GM18502 (cell line): ENCODE measurements around the gene RYR2.

Experiments used
- ATAC-seq: cut with Tn5 transposase; IDR thresholded peaks from one replicate; pipeline ENCODE4 v1.9.1; 2021; ENCODE audit warnings: mild to moderate bottlenecking; ENCODE audit not compliant: unreplicated experiment, poor library complexity

The RYR2 gene

DNA sequence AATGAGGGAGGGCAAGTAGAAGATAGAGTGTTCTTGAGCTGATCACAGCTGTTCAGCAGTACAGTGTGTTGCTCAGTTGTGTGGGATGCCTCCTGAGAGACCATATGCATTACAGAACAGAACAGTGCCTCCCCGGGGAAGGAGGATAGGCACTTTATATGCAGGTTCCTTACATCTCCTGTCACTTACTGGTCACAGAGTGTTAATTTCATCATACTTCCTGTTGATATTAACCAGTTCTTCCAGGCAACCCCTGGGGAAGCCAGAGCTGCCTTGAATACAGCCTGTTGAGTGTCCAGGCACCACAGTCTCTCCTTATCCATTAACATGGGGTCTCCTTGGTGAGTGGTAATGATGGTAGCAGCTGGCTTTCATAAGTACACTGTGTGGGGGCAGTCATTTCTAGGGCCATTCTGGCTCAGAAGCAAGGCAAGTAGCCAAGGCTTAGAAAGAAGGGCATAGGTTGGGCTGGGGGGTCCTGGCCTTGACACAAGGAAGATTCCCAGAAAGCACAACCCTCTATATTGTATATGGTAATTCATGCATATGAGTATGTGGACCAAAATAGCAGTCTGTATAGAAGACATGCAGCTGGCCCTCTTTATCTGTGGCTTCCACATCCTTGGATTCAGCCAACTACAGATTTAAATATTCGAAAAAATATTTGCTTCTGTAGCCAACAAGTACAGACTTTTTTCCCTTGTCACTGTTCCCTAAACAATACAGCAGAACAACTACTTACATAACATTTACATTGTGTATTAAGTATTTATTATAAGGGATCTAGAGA, 706.4 kb downstream of the RYR2 start:
- ATAC-seq = no peak

DNA sequence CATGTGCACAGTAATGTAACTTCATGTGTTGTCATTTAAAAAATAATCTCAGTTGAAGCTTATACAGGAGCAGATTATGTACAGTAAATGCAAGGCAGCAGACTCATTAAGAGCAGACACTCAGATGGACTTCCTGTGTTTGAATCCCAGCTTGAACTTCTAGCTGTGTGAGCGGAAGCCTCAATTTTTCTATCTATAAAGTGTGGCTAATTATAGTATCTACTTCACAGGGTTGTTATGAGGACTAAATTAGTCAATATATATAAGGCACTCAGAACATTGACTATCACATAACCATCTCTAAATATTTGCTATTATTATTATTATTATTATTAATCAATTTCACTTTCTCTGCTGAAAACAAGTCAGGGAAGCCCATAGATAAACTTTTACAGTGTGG, 707.1 kb downstream of the RYR2 start:
- ATAC-seq = no peak

DNA sequence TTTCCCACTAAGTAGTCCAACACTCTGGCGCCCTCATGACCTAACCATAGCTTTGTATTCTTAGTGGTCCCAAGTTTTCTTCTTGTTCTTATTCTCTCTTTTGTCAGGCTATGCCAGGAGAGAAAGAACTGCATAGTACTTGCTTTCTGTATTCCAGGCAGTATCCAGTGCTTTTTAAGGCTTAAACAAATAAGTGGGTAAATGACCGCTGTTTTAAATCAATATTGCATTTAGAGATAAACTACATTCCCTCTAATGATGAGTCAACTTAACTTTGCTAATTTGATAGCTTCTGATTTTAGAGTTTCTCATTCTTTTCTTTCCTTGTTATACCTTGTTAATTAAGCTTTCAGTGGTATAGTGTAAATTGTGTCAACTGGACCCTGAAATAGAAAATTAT, 709.1 kb downstream of the RYR2 start:
- no peak for ATAC-seq

DNA sequence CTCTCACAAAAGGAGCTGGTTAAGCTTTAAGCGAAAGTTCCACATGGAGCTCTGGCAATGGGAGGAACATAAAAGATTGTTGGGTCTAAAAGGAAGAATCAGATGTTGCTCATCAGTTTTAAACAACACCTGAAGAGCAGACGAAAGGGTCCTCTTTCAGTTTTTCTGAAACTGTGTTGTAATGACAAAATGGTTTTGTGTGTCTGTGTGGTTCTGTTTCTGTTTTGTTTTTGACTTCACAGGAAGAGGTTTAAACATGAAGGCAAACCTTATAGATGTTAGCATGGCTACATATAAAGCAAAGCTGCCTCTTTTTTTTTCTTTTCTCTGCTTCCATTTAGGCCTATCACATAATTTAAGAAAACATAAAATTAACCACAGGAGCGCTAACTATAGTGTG, 712.6 kb downstream of the RYR2 start:
- ATAC-seq = no peak

DNA sequence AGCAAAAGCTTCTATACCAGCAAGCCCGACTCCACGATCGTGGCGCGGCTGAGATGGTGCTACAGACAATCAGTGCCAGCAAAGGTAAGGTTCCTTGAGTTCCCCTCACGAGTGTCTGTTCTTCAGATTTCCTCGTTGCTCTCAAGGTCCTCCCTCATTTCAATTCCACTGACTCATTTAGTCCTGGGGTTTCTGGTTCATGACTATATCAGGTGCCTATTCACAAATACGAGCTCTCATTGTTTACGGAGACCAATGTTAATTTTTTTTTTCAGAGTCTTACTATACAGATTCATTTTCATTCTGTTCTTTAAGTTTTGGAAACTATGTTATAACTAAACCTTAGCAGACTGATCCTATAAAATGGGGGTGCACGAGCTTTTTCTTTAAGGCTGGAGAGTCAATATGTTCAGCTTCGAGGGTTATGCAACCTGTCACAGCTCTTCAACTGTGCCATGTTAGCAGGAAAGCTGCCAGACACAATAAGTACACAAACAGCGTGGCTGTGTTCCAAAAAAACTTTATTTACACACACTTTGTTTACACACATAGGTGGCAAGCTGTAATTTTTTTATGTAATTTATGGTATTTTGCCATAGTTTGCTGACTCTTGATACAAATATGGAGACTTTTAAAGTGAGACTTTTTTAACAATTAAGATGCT, 714.5 kb downstream of the RYR2 start:
- no peak for ATAC-seq

DNA sequence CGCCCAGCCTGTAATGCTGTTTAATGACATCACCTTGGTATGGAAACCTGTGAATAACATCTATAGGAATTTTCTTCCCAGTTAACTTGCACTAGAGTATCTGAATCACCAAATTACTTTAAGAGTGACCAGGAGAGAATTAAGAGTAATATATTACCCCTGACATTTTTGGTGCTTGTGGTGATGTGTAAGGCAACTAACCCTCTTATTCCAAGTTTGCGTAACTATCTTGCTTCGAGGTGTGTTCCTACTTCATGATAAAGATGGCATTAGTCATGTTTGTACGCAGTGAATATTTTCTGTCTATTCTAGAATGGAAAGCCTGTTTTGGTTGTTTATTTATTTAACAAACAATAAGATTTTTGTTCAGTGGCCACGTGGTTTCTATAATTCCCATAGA, 717.4 kb downstream of the RYR2 start:
- ATAC-seq = no peak

DNA sequence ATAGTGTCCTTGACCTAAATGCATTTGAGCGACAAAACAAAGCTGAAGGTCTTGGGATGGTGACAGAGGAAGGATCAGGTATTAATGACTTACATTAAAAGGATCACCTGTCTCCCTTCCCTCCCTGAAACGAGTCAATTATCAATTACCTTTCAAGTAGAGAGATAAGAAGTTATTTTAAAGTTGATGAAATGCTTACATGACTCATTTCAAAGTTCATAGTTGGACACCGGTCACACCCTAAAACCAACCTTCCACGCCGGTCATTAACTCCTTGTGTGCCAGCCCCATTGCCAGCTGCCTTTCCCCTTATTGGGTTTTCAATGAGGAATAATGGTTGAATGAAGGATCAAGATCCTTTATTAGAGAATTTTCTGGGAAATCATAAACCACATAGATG, 719.0 kb downstream of the RYR2 start:
- ATAC-seq = no peak

DNA sequence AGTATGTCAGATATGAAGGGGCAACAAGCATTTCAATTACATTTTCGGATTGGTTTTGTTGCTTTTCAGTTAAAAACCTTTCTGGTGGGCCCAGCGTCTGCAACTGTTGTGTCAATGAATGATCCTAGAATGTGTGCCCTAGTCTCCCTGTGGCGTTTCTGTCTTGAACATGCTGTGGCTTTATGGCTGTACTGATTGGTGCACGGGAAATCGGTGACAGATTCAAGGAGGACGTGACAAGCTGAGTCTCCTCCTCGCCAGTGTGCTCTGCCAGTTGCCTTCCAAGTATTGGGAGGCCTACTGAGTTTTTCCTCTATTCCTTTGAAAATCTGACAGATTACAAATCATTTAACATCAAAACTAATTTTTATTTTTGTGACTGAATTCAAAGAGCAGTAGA, 721.2 kb downstream of the RYR2 start:
- no peak for ATAC-seq

DNA sequence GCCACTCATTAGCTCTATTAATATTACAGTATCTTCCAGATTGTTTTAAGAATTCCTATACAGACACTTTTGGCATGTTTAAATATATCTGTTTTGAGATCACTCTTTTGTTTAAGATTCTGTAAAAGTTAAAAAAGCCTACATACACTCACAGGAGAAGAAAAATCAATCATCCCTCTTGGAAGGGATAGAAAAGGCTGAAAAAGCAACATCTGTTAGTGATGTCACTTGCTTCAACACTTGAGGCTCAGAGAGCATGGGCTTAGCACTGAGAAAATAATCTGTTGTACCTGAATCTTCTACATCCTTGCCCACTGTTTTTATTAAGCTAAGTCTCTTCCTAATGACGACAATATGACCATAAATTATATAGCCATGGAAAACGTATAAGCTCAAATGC, 721.8 kb downstream of the RYR2 start:
- ATAC-seq = no peak

DNA sequence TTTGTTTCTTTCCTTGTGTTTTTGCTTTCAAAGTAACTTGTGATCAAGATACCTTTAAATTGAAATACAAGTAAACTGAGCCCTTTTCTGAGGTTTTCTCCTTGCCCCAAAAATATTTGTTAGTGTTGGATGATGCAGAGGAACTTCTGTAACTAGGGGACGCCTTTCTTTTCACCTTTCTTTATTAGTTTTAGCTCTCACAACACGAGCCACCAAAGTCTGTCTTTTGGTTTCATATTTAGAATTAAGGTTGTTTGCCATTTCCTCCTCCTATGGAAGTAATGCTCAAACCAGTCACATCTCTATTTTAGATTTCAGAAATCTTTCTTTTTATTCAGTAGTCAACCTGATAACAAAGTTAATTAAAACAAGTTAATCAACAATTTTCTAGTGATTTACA, 727.9 kb downstream of the RYR2 start:
- ATAC-seq = no peak

DNA sequence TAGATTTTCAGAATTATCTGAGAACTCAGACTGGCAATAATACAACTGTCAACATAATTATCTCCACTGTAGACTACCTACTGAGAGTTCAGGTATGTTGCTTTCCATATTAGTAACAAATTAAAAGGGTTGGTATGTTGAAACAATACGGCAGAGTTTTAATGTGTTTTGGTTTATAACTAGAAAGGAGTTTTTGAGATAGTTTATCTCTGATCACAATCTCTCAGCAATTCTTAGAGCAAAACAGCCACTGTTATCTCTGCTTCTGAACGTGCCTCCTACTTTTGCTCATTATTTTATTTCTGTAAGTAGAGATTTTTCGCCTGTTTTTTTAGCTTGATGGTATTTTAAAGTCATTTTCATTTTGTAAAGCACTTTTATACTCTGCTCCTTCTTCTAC, 730.0 kb downstream of the RYR2 start:
- no peak for ATAC-seq

DNA sequence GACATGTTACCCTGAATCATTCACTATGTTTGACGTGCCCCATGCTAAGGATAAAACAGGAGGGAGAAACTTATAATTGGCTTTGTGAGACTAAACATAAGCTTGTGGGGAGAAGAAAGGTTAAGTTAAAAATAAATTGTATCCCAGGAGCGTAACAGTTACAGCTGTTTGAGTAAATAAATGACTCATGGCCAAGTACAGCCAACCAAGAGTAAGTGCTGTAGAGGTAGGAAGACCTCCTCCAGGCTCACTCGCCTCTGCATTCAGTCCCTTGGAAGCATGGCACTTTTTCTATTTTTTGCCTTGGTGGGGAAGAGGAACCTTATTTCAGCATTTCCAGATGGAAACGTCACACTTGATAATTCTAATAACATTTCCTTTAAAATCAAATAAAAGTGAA, 732.3 kb downstream of the RYR2 start:
- ATAC-seq = no peak

DNA sequence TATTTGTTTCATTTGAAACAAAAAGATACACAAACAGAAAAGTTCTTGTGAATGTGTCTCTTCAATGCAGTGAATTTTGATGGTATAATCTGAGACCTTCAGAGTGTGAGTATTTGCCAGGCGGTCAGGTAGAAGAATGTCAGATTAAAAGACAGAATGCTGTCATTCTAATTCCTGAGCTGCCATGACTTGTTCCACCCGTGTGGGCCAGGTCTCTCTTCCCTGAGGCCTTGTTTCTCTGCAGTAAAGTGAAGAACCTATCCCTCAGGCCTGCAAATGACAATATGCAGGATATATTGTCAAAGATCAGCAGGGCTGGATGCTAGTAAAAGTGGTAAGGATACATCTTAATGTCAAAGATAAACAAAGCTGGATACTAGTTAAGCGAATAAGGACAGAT, 737.4 kb downstream of the RYR2 start:
- no peak for ATAC-seq

DNA sequence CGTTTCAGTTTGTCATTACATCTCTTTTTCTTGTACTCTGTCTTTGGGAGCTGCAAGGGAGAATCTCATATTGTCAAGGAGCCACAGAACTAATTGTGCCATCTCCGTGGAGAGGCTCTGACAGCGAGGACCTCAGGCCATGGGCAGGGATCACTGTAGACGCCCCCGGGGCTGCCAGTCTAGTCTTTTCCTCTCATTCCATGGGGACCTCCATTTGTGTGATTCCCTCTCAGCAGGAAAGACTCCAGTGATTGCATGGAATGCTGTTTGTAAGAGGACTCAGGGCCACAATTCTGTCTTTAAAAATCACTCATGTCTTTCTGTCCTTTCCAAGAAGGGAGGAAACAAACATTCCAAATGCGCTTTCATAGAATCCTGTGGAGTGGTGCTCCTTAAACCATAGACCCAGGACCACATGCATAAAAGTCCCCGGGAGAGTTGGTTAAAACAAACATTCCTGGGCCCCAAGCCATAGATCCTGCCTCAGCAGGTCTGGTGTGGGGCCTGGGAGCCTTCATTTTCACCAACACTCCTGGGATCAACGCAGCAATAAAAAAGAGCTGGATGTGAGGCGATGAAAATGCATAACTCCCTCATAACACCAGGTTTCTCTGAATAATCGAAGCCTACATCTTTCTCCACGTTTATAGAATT, 744.2 kb downstream of the RYR2 start:
- no peak for ATAC-seq

DNA sequence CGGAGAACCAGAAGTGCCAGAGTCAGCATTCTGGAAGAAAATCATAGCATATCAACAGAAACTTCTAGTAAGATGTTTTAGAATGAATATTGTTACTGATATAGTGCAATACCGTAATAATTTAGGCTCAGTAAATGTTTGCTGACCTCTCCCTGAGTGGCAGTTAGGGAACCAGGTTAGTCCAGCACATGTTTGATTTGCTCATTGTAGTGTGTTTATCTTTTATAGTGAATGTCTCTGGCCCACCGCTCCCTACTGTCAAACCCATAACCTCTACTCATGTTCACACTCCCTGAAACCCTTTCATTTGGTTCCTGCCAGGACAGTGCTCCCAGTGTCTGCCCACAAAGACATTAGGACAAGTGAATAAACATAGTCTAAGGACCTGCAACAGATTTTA, 746.1 kb downstream of the RYR2 start:
- ATAC-seq = no peak

DNA sequence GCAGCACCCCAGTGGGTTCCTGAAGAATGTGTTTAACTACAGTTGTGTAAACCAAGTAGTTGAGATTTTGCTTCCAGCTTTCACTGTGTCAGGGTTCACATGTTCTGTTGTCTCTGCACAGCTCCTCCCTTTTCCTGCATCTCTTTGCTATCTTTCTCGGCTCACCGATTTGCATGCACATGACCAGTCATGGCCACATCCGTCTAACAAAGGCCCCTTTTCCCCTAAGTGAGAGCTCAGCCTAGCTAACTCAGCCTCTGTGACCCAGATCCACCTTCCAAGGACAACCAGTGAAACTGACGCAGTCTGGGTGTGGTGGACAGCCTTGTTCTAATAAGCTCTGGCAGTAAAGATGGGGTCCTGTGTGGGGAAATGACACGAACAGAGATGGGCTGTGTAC, 747.6 kb downstream of the RYR2 start:
- no peak for ATAC-seq

DNA sequence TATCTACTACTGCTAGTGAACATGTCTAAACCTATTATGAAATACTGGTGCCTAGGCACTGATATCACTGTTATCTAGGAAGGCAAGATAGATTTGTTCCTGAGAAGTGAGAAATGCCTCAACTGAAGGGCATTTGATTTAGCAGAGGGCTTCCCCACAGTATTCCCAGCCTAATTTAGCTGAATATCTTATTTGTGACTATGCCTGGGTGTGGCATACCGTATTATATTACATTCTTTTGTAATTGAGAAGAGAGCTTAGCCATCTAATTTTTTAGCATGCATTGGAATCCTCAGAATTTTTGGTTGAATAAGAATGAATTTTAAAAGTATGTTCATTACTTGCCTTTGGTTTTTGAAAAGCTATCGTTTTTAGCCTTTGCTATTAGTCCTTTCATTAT, 749.6 kb downstream of the RYR2 start:
- no peak for ATAC-seq

DNA sequence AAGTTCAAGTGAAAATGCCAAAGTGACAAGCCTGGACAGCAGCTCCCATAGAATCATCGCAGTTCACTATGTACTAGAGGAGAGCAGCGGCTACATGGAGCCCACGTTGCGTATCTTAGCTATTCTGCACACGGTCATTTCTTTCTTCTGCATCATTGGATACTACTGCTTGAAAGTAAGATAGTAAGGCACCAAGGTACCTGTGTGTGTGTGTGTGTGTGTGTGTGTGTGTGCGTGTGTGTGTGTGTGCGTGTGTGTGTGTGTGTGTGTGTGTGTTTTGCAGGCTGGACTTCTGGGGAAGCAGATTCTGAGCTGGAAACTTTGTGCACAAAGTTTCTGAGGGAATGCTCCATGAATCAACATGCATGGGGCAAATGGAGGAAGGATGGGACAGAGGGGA, 750.2 kb downstream of the RYR2 start:
- no peak for ATAC-seq

DNA sequence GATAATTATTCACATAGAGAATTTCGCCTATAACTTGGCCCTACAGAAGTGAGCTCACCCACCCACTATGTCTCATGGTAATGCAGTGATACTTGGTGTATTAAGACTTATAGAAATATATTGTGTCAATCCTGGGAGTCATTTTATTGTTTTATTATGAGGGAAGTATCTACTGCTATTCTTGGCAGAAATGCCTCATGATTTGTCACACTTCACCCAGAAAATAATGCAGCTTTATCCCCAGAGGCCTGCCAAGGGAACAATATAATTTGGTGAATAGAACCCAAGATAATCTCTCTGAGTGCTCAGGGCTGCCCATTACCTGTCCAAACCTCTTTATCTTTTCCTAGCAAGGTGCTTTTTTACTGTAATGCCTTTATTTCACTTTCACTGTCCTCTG, 750.7 kb downstream of the RYR2 start:
- ATAC-seq = no peak

DNA sequence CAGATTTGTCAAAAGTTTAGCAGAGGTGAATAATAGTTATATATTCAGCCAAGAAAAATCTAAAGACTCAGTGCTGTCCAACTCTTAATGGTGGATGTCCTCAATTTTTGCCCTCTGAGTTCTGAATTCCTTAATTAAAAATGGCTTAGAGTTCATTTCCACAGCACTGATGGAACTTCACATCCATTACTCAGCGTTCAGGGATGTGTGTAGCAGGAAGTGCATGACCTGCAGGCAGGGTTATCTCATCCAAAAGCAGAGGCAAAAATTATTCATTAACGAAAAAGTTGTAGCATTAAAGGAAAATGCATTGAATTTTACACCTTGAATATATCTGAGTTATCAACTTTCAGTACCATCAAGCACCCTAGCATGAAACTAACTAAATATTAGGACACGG, 752.1 kb downstream of the RYR2 start:
- ATAC-seq = no peak

DNA sequence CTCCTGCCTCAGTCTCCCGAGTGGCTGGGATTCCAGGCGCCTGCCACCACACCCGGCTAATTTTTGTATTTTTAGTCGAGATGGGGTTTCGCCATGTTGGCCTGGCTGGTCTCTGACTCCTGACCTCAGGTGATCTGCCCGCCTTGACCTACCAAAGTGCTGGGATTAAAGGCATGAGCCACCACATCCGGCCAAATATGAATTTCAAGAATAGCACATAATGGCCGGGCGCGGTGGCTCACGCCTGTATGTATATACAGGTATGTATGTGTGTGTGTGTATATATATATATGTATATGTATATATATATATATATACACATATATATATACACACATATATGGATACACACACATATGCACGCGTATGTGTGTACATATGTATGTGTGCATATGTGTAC, 753.6 kb downstream of the RYR2 start:
- ATAC-seq = no peak
